ENCODE results near the gene CYB561D2.

Gene CYB561D2

DNA sequence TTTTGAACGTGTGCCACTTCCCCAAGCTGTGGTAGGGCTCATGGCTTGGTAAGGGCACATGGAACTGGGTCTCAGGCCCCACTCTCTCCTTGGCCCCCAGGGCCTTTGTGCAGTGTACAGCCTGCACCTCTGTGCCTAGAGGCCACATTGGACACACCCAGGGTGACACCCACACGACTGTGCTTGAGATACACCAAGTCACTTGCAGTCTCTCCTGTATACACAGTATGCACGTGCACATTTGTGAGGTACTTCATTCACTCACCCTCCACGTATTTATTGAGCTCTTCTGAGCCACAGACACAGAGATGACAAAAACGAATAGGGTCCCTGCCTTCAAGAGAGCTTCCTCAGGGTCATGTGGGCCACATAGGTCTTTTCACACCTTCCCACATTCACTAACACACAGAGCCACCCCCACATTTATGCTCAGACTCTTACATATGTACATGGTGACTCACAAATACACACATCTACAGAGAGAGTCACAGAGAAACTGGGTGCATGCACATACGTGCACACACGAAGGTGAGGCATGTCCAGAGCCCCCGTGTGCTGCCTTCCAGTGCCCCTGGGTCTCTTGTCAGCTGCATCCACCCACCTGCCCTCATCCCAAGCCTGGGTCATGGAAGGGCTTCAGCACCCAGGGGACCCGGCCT is 18.5 kb downstream of the CYB561D2 start:
- DNase-seq: no peak

DNA sequence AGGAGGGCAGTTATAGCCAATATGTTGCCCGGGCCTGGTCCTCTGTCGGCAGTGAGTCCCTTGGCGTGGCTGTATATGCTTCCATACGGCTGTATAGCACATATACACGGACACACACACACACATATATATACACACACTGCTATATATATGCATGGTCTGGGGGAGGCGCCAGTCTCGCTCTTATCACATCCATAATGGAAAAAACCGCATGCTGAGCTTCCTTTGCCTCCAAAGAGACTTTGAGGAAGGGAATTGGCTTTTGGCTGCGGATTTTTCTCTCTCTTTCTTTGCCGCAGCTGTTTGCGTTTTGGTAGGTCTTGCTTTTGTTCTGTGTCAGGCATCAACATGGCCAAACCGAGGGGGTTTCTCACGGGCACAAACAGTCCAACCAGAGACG is 19.9 kb downstream of the CYB561D2 start:
- no peak for DNase-seq

DNA sequence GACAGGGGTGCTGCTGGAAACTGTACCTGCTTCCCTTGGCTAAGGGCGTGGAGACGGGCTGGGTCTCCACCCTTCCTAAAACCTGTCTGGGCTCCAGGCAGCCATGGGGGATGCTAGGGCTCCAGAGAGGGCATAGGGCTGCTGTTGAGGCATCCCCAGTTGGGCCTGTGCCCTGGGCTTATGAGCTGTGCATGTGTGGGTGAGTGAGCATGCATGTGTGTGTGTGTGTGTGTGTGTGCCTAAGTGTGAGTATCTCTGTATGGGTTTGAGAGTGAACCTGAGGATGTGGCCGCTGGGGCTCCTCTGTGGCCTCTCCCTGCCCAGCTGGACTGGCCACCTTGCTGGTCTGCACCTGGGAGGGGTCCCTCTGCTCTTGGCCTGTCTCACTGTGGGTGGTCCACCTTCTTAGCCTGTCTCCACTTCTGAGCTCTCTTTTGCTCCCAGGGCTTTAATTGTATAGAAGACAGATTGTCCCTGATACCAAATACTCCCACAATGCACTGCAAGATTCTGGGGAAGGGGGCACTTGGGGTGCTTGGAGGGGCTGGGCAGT is 20.5 kb downstream of the CYB561D2 start:
- DNase-seq: no peak

DNA sequence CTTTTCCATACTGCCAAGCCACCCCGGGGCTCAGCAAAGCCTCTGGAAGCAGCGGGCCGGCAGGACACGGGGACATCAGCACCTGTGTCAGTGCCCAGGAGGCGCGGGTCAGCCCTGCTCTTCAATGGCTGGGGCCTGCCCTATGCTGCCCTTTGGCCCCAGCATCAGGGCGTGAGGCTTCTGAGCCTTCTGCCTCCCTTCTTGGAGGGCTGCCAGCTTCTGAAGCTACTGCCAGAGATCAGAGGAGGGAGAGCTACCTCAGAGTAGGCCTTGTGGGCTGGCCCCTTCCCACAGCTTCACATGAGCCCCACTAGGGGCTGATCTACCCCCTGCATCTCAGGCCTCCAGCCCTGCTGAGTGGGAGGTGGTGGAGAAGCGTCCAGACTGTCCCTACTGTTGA is 21.7 kb downstream of the CYB561D2 start:
- no peak for DNase-seq

DNA sequence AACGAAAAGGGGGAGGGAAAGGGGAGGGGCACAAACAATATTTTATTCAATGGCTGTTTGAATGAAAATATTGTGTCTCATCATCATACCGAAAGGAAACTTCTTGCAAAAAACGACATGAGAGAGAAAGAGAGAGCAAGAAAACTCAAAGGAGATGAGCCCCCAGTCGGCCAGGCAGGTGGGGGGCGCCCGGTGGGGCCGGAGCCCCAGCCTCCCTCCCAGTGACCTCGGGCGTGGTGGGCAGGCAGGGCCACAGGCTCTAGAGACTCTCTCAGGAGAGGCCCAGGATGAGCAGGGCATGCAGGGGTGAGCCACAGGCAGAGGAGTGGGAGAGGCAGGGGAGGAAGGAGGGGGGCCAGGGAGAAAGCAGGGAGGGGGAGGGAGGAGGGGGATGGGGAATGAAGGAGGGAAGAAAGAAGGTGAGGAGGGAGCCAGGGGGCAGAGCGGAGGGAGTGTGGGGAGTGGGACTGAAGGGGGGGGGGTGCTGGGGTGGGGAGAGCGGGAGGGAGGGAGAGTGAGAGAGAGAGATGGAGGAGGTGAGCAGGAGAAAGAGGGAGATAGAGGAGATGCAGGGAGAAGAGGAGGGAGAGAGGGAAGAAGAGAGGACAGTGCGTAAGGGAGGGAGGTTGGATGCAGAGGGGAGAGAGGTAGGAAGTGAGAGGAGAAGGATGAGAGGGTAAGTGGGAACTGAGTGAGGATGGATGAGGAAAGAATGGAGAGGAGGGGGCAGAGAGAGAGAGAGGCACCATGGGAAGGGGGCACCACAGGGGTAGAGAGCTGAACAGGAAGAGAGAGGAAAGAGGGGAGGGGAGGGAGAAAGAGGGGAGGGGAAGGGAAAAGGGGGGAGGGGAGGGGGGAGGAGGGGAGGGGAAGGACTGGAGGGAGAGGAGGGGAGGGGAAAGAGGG is 22.7 kb downstream of the CYB561D2 start:
- DNase-seq: no peak

DNA sequence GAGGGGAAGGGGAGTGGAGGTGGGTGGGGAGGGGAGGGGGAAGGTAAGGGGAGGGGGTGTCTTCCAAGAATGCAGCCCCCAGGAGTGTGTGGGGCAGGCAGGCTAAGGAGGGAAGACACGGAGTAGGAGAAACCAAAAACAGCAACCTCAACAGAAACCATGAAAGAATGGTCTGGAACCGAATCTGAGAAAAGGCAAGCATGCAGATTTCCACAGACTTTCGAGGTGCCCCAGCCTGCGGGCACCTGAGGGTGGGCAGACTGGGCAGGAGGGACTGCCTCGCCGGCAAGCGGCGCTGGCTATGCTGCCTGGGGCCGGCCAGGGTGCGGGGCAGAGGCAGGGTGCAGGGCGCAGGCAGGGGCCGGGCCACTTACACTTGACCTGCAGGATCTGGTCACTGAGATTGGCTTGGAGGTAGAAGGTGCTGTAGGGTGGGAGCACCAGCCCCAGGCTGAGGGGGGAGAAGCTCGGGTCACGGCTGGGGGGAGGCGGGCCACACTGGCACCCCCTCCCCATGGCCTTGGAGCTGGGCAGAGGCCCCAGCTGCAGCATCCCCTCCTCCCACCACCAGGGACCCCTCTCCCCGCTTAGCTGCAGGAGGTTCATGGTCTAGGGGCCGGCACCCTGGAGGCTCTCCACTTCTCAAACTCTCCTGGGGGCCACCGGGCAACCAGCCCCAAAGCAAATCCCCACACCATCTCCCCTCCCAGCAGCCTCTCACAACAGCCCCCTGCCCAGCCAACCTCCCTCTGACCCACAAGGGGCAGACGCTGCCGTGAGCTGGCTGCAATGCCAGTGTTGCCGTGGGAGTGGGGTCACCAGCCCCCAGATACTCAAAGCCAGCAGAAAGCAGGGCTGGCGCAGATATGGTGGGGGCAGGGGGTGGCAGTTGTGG is 23.9 kb downstream of the CYB561D2 start:
- DNase-seq: no peak

DNA sequence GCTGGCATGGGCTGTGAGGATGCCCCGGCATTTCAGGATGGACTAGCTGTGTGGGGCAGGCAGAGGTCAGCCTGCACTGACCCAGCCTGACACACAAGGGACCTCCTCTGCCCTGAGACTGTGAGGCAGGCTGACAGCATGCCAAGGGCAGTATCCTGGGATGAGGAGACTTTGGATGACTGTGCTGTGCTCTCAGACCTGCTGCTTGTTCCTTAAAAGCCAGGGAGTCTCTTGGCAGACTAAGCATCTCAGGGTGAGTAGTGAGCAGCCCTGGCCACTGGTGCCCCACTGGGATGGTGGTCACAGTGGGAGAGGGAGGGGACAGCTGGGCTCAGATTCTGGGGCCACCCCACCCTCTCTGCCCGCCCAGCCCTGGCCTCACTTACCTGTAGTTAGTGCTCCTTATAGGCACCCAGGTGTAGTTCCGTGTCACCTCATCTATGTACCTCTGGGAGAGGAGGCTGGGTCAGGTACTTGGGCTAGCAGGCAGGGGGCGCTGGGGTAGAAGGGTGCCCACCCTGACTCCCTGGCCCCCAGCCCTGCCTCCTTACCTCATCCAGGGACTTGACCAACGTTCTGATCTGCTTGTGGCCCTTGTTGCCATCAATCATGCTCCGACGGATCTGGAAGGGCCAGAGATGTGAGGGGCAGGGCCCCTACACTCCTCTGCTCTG is 24.7 kb downstream of the CYB561D2 start:
- no peak for DNase-seq

DNA sequence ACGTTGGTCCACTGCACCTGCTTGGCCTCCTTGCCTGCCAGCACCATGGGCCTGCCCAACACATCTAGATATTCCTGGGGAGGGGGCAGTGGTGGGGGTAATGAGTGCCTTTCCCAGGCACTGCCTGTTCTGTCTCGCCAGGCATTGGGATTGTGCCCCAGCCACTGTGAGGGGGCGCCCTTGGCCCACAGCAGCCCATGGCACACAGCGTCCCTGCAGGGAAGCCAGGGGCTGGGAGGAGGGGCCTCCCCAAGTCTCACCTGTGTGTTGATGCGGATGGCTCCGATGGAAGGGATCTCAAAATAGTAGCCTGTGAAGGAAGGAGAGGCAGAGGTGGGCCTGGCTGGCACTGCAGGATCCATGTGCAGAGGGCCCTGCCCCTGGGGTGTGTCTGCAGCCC is 27.4 kb downstream of the CYB561D2 start:
- DNase-seq: no peak

DNA sequence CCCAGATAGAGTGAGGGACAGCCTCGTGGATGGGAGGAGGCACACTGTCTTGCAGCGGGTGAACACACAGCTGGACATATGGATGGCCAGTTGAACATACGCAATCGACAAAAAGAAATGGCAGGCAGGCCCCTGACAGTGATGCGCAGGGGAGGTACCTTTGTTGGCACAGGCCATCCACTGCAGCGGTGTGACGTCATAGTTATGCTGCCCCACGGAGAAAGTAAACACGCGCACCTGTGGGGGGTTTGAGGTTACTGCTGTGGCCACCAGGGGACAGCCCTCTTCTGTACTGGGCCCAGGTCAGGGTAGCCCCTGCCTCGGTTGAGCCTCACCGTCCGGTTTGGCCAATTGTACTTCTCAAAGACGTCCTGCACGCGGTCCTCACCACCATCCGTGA is 28.1 kb downstream of the CYB561D2 start:
- no peak for DNase-seq

DNA sequence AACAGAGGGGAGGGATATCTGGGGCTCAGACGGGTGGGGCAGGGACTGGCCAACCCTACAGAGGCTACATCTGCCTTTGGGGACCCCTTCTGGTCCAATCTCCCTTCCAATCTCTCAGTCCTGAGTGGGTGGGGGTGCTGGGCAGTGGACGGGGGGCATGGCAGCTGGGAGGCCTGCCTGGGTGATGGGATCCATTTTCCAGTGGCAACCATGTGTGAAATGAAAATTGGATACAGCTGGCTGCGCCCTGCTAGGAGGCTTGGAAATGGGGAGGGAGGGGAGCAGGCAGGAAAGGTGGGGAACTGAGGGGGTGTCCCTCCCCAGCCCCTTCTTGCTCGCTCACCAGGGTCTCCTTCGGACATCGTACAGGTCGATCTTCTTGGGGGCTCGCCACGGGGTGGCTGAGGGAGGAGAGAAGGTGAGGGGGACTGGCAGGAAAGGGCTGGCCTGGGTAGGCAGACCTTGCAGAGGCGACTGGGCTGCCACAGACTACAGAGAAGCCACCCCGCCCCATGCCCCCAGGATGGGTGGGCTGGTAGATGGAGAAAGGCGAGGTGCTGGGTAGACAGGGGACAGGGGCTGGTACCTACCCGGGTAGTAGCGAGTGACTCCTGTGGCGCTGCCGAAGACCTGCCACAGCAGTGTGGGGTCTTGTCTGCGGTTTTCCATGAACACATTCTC is 29.9 kb downstream of the CYB561D2 start:
- DNase-seq: no peak

DNA sequence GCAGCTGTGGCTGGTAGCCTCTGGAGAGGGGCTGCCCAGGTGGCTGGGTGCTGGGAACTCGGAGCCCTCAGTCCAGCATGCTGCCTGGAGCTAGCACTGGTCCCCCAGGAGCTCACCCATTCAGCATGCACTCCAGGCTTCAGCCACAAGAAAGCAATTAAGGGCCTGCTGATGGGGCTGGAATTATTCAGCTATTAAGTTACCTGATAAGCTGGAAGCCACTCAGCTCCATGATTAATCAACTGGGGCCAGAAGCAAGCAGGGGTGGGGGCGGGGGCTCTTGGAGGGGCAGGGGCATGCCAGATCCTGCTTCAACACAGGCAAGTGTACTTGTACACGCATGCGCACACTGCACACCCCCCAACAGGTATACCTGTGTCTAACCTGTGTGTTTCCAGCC is 30.7 kb downstream of the CYB561D2 start:
- no peak for DNase-seq

DNA sequence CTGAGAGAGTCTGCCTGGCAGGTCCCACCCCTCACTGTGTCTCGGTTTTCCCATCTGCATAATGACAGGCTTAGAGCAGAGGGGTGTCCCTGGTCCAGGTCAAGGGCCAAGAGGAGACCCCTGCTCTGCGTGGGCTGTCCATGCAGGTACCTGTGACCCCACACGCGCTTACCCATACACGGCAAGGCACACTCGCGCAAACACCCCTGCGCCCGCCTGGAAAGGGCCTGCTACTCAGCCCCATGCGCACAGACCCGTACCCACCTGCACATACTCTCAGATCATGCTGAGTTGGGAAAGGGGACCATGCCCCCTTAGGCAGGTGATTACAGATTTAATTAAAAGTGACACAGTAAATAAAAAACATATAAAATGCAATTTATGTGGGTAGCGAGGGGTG is 32.1 kb downstream of the CYB561D2 start:
- DNase-seq: no peak

DNA sequence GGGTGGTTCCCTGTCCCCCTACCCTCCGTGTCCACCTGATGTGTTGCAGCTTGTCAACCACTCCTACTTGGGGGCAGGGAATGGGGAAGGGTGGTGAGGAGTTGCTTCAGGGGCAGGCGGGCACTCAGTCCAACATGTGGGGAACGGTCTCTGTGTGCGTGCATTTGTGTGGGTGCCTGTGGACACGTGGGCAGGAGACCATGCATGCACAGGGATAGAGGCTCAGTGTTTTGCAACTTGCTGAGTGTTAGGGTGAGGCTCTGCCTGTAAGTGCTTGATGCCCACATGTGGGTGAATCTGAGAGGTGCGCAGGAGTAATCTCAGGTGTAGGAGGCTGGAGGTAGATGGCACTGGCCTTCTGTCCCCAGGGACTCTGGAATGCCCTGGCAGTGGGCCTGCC is 33.1 kb downstream of the CYB561D2 start:
- no peak for DNase-seq

DNA sequence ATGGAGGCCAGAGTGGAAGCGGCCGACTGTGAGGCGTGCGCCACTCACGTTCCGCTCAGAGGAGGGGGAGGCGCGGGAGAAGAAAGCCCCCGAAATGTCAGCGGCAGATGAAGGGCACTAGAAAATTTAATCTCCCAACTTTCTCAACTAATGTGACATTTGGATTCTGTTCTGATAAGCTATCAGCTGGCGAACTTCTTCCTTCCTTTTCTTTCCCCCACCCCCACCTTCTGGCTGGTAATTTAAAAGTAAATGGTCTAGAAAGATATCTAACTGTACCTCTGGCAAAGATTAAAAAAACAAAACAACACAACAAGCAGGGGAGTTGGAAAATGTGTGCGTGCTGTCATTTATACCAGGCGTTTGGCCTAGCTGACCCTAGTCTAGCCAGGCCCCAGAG is 35.1 kb downstream of the CYB561D2 start:
- DNase-seq: no peak

DNA sequence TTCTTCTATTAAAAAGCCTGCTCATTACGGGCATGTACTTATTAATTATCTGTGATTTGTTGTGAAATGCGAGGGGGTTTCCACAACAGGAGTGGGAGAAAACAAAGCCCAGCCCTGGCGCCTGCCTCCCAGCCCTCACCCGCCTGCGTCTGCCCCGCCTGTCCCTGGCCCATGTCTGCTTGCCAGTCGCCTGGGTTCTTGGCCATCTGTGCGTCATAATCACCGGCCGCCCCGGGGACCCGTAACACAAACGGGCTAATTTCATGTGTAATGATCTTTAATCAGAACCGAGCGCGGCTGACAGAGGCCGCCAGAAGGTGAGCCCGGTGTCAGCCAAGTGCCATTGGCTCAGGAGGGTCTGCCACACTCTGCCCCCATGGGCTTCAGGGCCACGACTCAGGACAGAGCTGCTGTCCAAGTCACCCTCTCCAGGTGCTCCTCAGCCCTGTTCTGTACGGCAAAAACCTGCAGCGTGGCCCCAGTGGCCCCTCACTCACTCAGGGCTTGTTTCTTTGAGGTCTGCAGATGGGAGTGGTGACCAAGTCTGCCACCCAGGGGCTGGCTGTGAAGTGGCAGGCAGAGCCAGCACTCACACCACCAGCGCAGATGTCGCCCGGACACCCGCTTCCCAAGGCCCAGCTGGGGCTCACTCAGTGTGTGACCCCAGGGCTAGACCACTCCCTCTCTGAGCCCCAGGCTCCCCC is 37.5 kb downstream of the CYB561D2 start:
- DNase-seq: no peak

DNA sequence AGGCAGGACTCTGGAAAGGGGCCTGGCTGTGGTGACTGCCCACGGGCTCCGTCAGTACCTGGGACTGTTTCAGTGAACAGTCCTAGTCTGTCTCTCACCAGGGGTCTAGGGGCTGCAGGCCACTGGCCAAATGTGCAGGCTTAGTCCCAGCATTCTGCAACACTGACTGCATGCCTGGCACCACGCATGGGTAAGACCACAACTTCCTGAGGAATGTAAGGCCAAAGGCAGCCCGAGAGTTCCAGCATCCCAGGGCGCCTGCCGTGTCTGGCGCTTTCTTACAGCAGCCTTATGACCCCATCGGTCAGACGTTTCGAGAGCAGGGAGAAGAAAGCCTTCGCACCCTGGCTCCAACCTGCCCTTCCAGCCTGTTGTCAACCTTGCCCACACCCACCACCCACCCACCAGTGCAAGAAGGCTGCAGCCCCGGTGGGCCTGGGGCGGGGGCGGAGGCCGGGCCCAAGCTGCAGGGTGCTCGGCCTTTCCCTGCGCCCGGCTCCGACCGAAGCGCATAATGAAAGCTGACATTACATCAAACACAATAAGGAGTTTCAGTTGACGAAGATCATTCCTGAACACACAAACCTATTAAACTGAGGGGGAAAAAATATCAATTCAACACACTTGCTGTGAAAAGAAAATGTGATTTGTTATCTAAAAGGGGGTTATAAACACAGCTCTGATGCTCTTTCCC is 38.2 kb downstream of the CYB561D2 start:
- no peak for DNase-seq

DNA sequence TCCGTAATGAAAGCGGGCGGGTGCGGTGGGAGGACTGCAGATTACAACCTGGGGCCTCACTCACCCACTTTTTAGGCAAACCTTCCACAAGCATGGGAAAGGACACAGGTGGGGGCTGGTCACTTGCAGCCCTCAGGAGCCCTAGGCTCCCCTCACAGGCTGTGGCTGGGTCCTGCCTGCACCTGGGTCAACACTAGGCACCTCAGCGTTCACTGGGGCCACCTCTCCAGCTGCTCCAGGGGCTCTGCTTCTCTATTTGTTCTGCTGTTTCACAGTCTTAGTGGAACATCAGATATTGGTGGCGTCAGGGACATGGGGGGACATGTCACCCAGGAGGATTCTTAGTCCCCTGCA is 38.7 kb downstream of the CYB561D2 start:
- no peak for DNase-seq

DNA sequence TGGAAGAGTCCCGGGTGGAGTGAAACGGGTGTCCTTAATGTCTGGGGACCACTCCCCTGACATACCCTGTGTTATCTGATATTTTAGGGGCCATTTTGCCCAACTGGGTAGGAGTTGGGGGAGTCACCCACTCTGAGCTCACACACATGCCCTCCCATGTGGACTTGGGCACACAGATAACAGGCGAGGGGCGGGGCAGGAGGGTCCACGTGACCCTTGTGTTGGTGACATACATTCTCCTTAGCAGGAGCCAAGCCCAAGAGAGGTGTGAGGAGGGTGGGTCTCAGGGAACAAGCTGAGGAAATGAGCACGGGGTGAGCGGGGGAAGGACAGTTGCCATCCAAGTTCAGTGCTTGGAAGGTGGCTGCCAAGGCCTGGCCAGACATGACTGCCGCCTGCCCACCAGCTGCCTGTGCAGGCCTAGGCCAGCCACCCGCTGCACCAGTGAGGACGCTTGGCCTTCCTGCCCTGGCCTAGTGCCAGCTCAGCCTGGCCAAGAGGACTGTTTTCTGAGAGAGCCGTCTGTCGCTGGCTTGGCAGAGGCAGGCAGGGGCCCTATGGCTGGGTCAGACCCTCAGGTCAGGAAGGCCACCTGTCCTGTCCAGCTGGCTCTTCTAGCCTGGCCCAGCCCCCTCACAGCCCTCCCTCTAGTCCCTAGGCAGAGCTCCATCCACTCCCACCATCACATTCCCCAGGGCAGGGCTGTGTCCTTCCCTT is 40.0 kb downstream of the CYB561D2 start:
- no peak for DNase-seq

DNA sequence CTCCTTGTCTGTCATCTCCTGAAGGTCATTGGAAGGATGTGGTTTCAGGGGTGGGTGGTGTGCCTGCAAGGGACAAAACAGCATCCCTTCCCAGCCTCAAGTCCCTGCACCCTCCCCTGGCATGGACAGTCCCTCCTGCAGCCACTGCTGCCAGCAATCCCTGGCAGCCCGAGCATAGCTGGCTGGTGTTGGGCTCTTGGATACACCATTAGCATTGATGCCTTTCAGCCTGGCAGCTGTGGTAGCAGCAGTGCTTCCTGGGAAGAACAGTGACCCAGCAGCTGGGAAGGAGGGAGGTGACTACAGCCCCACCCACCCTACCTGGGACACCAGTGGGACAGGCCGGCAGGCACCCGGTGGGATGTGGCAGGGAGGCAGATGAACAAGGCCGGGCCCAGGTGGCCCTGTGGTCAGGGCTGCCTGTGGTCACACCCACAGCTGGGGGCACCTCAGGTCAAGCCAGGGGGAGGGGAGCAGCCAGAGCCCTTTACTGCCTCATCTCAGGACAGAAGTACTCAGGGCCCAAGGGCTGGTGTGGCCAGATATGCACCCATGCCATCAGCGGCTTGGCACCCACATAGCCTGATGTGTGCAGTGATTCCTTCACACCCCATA is 41.5 kb downstream of the CYB561D2 start:
- no peak for DNase-seq

DNA sequence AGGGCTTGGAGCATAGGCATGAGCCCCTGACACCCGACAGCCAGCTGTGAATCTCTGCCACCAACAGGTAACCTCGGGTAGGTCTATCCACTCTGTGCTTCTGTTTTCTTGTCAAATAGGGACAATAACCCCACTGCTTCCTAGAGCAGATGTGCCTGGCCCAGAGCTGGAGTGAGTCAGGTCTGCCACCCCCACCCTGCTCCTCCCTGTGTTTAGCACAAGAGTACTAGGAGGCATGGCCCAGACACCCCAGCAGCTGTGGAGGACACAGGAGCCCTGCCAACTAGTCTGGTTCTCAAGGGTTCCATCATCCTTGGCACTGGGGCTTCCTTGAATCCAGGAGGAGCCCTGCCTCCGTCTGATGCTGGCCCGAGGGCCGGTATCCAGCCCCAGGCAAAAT is 42.4 kb downstream of the CYB561D2 start:
- DNase-seq: no peak

All from activated CD4-positive, alpha-beta T cell treated with anti-CD3 and anti-CD28 coated beads, Interleukin-2, amount 50 U/mL, for 1 hour (primary cell).